Panc1 (cell line): ENCODE measurements around the gene LRP3. TPM values are rescaled to one million over a fixed set of nuclear protein-coding genes. Genes with fewer than 3 reads are reported as not detected.
"Not testable (repeated sequence)": the region's sequence is repeated elsewhere in the genome, so short reads cannot be mapped to it uniquely, and the experiment has no call there.

ENCODE experiments used
- ATAC-seq: fragments of 200-7000 bp; cut with Tn5 transposase; 2 replicates; pipeline ENCODE4 v1.9.1; 2020; ENCODE audit warnings: mild to moderate bottlenecking, moderate library complexity
- BruUV-seq: library from RNA; stranded (reverse); fragments of 400-500 nt; replicated peaks from 2 replicates; lab custom pipeline; 2021; lab: Mats Ljungman, UMichigan
- CTCF ChIA-PET: fragments of 300-600 bp; sonication (Branson Sonifier 250); formaldehyde crosslinking; loops from one replicate; lab custom pipeline; 2022; ENCODE audit warnings: antibody characterized with exemption; lab: Charles Lee
- POLR2A ChIA-PET: fragments of 300-600 bp; sonication (Branson Sonifier 250); formaldehyde crosslinking; loops from one replicate; lab custom pipeline; 2022; ENCODE audit warnings: antibody characterized with exemption; lab: Charles Lee
- DNase-seq: peaks from one replicate; pipeline ENCODE4 v3.0.0-alpha.2; 2010; ENCODE audit warnings: low read depth, low spot score
- H3K27ac ChIP-seq: 2 replicates; pipeline ENCODE4 v1.5.1; 2011; ENCODE audit warnings: mild to moderate bottlenecking, low read length, inconsistent platforms
- H3K27me3 ChIP-seq: fragments of 200-500 bp; sonication (Bioruptor generic); 2 replicates; pipeline ENCODE4 v1.6.0; 2014; ENCODE audit warnings: low read length, inconsistent platforms; ENCODE audit not compliant: control insufficient read depth, insufficient read depth
- H3K36me3 ChIP-seq: fragments of 200-500 bp; sonication (Bioruptor generic); 2 replicates; pipeline ENCODE4 v1.5.1; 2014; ENCODE audit warnings: inconsistent platforms, mild to moderate bottlenecking, low read length, moderate library complexity; ENCODE audit not compliant: control insufficient read depth, insufficient read depth
- H3K4me1 ChIP-seq: 2 replicates; pipeline ENCODE4 v1.5.1; 2011; ENCODE audit warnings: inconsistent platforms, mild to moderate bottlenecking, low read length, moderate library complexity; ENCODE audit not compliant: control insufficient read depth, insufficient read depth
- H3K4me3 ChIP-seq, 2 experiments: 2 replicates each; pipeline ENCODE4 v1.5.1; 2011 to 2012; ENCODE audit warnings: low read depth in 2 of 2, low read length in 2 of 2, mild to moderate bottlenecking in 2 of 2, inconsistent platforms in 1 of 2, moderate library complexity in 1 of 2
- H3K9me3 ChIP-seq: fragments of 200-500 bp; sonication (Bioruptor generic); 2 replicates; pipeline ENCODE4 v1.5.1; 2014; ENCODE audit warnings: low read depth, mild to moderate bottlenecking, inconsistent platforms, low read length, moderate library complexity; ENCODE audit not compliant: control insufficient read depth, insufficient read depth
- CTCF ChIP-seq: fragments of 450-650 bp; IDR thresholded peaks from 2 replicates; pipeline ENCODE4 v1.5.1; 2017; ENCODE audit warnings: mild to moderate bottlenecking
- POLR2AphosphoS5 ChIP-seq: IDR thresholded peaks from 2 replicates; pipeline ENCODE4 v1.6.1; 2012; ENCODE audit warnings: mild to moderate bottlenecking, low read depth, low read length, moderate library complexity
- REST ChIP-seq, 2 experiments: IDR thresholded peaks; 2 replicates each; pipeline ENCODE4 v1.6.1; 2011 to 2012; ENCODE audit warnings: low read depth in 2 of 2, control low read depth in 1 of 2, low read length in 1 of 2, mild to moderate bottlenecking in 1 of 2, moderate library complexity in 1 of 2; ENCODE audit not compliant: insufficient read depth in 1 of 2
- SIN3A ChIP-seq: IDR thresholded peaks from 2 replicates; pipeline ENCODE4 v1.6.1; 2012; ENCODE audit warnings: low read depth, mild to moderate bottlenecking, low read length, moderate library complexity, borderline replicate concordance; ENCODE audit not compliant: insufficient read depth
- TCF7L2 ChIP-seq: IDR thresholded peaks from 2 replicates; pipeline ENCODE4 v1.6.1; 2011; ENCODE audit warnings: mild to moderate bottlenecking, low read depth, low read length, inconsistent platforms
- in situ Hi-C: cut with HindIII; loops from 2 replicates; pipeline ENCODE4 v1.10.0; 2016; ENCODE audit warnings: low sequenced_read_pairs, low pct_unique_long_range_greater_than_20kb
- intact Hi-C: fragments of 100-400 bp; cut with micrococcal nuclease; formaldehyde crosslinking; loops from one replicate; pipeline ENCODE4 v1.10.0; 2022; ENCODE audit not compliant: unreplicated experiment
- total RNA-seq: library from RNA; stranded (reverse); gene quantifications from one replicate; pipeline ENCODE4 v1.2.1, GENCODE V29; 2021; ENCODE audit not compliant: unreplicated experiment

Gene LRP3
- total RNA-seq, 1 experiment from 2014 or later, result 28.6 TPM

GRCh38 chr19:33187183-33187540 is 7.0 kb upstream of the LRP3 start:
- in situ Hi-C loops (no loop called here), intact Hi-C loops (no loop called here)
- Histone ChIP-seq H3K27ac (no peak overlapping the region), H3K9me3 (no peaks in the 10 kb centered on the region), H3K27me3 (no peaks in the 10 kb centered on the region), H3K4me1 (peaks cover 4% of the 10 kb centered on the region), H3K36me3 (no peaks in the 10 kb centered on the region), H3K4me3 (no peak overlapping the region)
- DNase-seq (no peak), ATAC-seq (peak; percentile 67)
- no TSS peak for BruUV-seq
- ChIA-PET POLR2A (no interaction called here), CTCF (interaction anchor here (0.6 kb wide), 1 partner anchor 221 kb away, joined by 5 read pairs; no protein-coding TSS in a partner anchor)
- TF ChIP-seq CTCF (no peak), TCF7L2 (no peak), SIN3A (no peak), REST (IDR thresholded peaks at IDR 0.05; ENCODE audit: insufficient read depth in 1 of 2, low read depth in 2 of 2, low read length in 1 of 2) (no peak), POLR2AphosphoS5 (no peak)

- no peak overlapping the region for H3K4me3 ChIP-seq
- TF ChIP-seq REST (IDR thresholded peaks at IDR 0.05; ENCODE audit: insufficient read depth in 1 of 2, low read depth in 2 of 2, low read length in 1 of 2), result no peak
- no peak for TF ChIP-seq TCF7L2
- TF ChIP-seq POLR2AphosphoS5, result no peak
- TF ChIP-seq SIN3A, result no peak
- TF ChIP-seq CTCF, result no peak
- ChIA-PET POLR2A (no interaction called here), CTCF (no interaction called here)
- no peaks in the 10 kb centered on the region for H3K27me3 ChIP-seq
- no peaks in the 10 kb centered on the region for H3K36me3 ChIP-seq
- peaks cover 7% of the 10 kb centered on the region for H3K4me1 ChIP-seq
- DNase-seq (no peak), ATAC-seq (no peak)
- H3K9me3 ChIP-seq, result no peaks in the 10 kb centered on the region
- no peak overlapping the region for H3K27ac ChIP-seq
- in situ Hi-C loops, result no loop called here
- intact Hi-C loops, result no loop called here
- no TSS peak for BruUV-seq
These were observed 4.7 kb upstream of the LRP3 start for GRCh38 chr19:33189453-33189852.

- BruUV-seq, ATAC-seq: not testable (repeated sequence)
These were observed 3.0 kb upstream of the LRP3 start for GRCh38 chr19:33191092-33191491.

More at GRCh38 chr19:33191092-33191491, 3.0 kb upstream of the LRP3 start:
- H3K4me1 ChIP-seq, result peaks cover 14% of the 10 kb centered on the region
- H3K9me3 ChIP-seq, CTCF ChIA-PET, intact Hi-C loops, H3K27ac ChIP-seq, DNase-seq, H3K4me3 ChIP-seq, H3K27me3 ChIP-seq, POLR2A ChIA-PET, in situ Hi-C loops, H3K36me3 ChIP-seq: not testable (repeated sequence)
